Measurements from ENCODE around the gene MPDU1.

GRCh38 chr17:7572338-7572587 is 11.4 kb upstream of the MPDU1 start:
- TF ChIP-seq CTCF (conservative IDR thresholded peaks at IDR 0.05; ENCODE audit: low read length) = no peak
- no peak for TF ChIP-seq EZH2phosphoT487 (IDR thresholded peaks at IDR 0.05; ENCODE audit: borderline replicate concordance, low read depth, low read length)
